22Rv1 (cell line): ENCODE results near the gene SLC7A5.
"Not testable (repeated sequence)": the region's sequence is repeated elsewhere in the genome, so short reads cannot be mapped to it uniquely, and the experiment has no call there.

Experiments used
- H3K27ac ChIP-seq: fragments of 450-650 bp; 2 replicates; pipeline ENCODE4 v1.5.1; 2017
- ZFX ChIP-seq: fragments of 450-650 bp; IDR thresholded peaks from 2 replicates; pipeline ENCODE4 v1.6.1; 2017; ENCODE audit warnings: antibody characterized with exemption, borderline replicate concordance
- TF ChIP-seq, protein P1 (sequence below): fragments of 450-650 bp; IDR thresholded peaks from 2 replicates; pipeline ENCODE4 v1.5.1; 2017; ENCODE audit warnings: mild to moderate bottlenecking

The SLC7A5 gene

DNA sequence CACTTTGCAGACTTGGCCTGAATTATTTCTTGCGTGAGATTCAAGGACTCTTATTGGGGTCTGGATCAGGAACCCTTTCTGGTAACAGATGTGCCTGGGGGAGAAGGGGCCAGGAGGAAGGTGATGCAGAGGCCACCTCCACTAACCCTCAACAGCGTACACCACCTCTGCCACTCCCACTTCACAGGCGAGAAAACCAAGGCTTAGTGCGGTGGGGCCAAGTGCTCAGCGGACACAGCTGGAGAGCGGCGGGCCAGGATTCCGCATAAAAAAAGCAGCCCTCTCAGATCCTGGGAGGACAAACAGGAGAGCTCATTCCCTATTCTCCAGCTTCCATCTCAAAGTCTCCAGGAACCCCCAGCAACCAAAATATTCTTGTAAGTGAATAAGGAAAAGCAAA, 51.4 kb downstream of the SLC7A5 start:
- no peak overlapping the region for H3K27ac ChIP-seq
- TF ChIP-seq, protein P1, sequence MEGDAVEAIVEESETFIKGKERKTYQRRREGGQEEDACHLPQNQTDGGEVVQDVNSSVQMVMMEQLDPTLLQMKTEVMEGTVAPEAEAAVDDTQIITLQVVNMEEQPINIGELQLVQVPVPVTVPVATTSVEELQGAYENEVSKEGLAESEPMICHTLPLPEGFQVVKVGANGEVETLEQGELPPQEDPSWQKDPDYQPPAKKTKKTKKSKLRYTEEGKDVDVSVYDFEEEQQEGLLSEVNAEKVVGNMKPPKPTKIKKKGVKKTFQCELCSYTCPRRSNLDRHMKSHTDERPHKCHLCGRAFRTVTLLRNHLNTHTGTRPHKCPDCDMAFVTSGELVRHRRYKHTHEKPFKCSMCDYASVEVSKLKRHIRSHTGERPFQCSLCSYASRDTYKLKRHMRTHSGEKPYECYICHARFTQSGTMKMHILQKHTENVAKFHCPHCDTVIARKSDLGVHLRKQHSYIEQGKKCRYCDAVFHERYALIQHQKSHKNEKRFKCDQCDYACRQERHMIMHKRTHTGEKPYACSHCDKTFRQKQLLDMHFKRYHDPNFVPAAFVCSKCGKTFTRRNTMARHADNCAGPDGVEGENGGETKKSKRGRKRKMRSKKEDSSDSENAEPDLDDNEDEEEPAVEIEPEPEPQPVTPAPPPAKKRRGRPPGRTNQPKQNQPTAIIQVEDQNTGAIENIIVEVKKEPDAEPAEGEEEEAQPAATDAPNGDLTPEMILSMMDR: no peak
- TF ChIP-seq ZFX: no peak

DNA sequence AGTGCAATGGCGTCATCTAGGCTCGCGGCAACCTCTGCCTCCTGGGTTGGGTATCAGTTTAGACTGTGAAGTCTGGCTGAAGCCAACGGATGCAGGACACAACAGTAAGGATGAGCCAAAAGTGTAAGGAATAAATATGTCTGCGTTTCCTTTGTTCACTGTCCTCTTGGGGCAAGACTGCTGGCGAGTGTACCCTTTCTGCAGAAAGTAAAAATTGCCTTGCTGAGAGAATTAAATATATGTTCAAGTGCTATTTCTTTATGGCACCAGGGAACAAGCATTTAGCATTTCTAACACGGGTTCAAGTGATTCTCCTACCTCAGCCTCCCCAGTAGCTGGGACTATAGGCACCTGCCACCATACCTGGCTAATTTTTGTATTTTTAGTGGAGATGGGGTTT, 51.9 kb downstream of the SLC7A5 start:
- not testable (repeated sequence) for H3K27ac ChIP-seq

DNA sequence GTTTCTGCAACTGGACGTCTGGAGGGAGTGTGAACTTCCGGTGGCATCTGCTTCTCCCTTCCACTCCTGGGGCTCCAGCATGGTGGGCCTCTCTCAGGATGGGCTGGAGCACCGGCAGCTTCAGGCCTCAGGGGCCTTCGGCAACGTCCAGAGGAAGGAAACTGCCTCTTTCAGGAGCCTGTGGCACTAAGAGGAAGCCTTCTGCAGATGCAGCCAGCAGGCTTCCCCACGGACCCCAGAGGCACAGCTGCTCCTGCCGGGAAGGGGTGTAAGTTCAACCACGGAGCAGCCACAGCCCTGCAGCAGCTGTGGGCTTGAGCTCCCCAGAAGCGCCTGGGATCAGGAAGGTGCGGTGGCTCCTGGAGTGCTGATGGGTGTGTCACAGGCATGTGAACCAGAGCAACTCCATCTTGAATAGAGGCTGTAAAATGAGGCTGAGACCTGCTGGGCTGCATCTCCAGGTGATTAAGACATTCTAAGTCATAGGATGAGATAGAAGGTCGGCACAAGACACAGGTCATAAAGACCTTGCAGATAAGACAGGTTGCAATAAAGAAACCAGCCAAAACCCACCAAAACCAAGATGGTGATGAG, 52.7 kb downstream of the SLC7A5 start:
- no peak overlapping the region for H3K27ac ChIP-seq
- TF ChIP-seq, protein P1: no peak
- TF ChIP-seq ZFX: no peak

DNA sequence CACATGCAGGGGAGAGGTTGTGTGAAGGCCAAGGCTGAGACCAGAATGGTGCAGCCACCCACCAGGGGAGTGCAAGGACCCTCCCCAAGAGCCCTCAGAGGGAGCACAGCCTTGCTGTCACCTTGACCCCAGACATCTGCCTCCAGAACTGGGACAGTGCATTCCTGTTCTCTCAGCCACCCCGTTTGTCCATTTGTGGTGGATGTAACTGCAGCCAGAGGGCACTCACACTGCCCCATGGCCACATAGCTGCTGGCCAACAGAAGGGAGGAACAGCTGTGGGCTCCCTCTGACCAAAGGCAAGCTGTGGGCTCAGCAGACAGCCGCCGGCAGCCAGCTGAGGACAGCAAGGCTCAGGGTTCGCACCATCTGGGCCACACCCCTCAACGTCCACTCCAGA, 53.7 kb downstream of the SLC7A5 start:
- TF ChIP-seq ZFX: no peak
- TF ChIP-seq, protein P1: no peak
- no peak overlapping the region for H3K27ac ChIP-seq

DNA sequence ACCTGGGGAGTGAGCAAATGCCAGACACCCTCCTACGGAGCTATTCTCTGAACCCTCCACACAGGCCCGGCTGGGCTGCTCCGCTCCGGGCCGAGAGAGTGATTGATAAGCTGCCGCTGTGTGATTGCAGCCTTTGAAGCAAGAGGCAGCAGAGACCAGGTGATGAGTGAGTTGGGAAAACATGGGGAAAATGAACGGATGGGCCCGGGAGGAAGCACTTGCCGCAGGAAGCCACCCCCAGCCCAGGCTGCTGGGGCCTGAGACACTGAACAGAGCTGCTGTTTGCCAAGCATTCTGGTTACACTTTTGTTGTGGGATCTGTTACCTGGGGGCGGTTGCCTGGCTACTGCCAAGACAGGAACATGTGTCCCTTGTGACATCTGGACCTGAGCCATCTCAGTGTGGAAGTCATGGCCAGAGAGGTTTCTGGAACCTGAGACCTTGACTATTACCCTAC, 57.1 kb downstream of the SLC7A5 start:
- H3K27ac ChIP-seq: no peak overlapping the region
- TF ChIP-seq ZFX: no peak
- TF ChIP-seq, protein P1: no peak

DNA sequence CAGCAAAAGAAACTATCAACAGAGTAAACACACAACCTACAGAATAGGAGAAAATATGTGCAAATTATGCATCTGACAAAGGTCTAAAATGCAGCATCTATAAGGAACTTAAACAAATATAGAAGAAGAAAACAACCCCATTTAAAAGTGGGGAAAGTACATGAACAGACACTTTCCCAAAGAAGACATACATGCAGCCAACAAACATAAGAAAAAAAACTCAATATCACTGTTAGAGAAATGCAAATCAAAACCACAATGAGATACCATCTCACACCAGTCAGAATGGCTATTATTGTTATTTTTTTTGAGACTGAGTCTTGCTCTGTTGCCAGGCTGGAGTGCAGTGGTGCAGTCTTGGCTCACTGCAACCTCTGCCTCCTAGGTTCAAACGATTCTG, 57.9 kb downstream of the SLC7A5 start:
- not testable (repeated sequence) for H3K27ac ChIP-seq

DNA sequence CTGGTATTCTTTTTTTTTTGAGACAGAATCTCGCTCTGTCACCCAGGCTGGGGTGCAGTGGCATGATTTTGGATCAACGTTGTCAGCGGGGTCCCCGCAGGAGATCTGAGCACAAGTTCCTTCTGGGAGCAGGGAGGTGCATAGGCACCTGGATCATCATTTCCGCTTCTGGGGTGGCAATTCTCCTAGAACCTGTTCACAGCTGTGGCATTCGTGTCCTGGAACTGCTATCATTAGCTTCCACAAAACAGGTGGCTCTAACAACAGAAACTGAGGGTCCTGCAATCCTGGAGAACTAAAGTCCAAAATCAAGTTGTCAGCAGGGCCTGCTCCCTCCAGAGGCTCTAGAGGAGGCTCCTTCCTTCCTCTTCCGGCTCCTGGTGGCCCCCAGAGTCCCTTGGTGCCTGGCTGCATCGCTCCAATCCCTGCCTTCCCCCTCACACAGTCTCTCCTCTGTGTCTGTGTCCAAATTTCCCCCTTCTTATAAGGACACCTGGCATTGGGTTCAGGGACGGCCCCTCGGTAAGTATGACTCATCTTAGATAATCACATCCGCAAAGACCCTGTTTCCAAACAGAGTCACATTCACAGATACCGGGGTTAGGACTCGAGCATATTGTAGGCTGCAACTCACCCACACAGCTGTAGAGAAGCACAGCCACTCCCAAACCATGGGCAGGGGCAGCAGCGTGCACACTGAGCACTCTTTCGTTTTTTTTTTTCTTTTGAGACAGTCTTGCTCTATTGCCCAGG, 60.0 kb downstream of the SLC7A5 start:
- TF ChIP-seq, protein P1: no peak
- TF ChIP-seq ZFX: no peak
- H3K27ac ChIP-seq: no peak overlapping the region

DNA sequence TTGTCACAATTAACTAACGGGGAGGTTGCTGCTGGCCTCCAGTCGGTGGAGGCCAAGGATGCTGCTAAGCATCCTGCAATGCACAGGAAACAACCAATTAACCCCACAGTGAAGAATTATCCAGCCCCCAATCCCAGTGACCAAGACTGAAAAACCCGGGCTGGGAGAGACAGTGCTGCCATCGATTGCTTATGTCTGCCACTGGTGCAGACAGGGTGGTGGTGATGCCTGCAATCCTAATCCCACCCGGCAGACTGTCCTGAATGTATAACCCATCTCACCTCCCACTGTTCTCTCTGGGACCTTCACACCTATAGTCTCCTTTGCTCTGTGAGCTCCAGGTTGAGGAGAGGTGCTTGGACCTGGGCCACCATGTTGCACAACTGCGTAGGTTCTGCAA, 61.2 kb downstream of the SLC7A5 start:
- no peak overlapping the region for H3K27ac ChIP-seq

More for the DNA sequence above, 61.2 kb downstream of the SLC7A5 start:
- TF ChIP-seq, protein P1: no peak
- no peak for TF ChIP-seq ZFX
